Lower leg skin (tissue), 3 donors: ENCODE measurements around the gene NCBP2L.

Experiments
- CTCF ChIP-seq, 3 donors: fragments of 450-650 bp; IDR thresholded peaks; one replicate each; pipeline ENCODE4 v1.5.1; 2016; ENCODE audit warnings: antibody characterized with exemption in 3 of 3, mild to moderate bottlenecking in 3 of 3, moderate library complexity in 2 of 3
- POLR2A ChIP-seq, 2 donors: fragments of 450-650 bp; IDR thresholded peaks; one replicate each; pipeline ENCODE4 v1.6.1; 2016 to 2017; ENCODE audit warnings: antibody characterized with exemption in 2 of 2, mild to moderate bottlenecking in 1 of 2, moderate library complexity in 1 of 2

- TF ChIP-seq CTCF (IDR thresholded peaks at IDR 0.05), result no peak
- no peak for TF ChIP-seq POLR2A (IDR thresholded peaks at IDR 0.05)
Measured at GRCh38 chrX:107738768-107739167, 38.8 kb upstream of the NCBP2L start.
